GM19463 (cell line): ENCODE data around the gene OR2T29.
"Not testable (repeated sequence)": the region's sequence is repeated elsewhere in the genome, so short reads cannot be mapped to it uniquely, and the experiment has no call there.

Source experiments
- ATAC-seq: cut with Tn5 transposase; IDR thresholded peaks from one replicate; pipeline ENCODE4 v1.9.1; 2021; ENCODE audit warnings: mild to moderate bottlenecking, moderate library complexity; ENCODE audit not compliant: unreplicated experiment

The OR2T29 gene, protein sequence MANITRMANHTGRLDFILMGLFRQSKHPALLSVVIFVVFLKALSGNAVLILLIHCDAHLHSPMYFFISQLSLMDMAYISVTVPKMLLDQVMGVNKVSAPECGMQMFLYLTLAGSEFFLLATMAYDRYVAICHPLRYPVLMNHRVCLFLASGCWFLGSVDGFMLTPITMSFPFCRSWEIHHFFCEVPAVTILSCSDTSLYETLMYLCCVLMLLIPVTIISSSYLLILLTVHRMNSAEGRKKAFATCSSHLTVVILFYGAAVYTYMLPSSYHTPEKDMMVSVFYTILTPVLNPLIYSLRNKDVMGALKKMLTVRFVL

DNA sequence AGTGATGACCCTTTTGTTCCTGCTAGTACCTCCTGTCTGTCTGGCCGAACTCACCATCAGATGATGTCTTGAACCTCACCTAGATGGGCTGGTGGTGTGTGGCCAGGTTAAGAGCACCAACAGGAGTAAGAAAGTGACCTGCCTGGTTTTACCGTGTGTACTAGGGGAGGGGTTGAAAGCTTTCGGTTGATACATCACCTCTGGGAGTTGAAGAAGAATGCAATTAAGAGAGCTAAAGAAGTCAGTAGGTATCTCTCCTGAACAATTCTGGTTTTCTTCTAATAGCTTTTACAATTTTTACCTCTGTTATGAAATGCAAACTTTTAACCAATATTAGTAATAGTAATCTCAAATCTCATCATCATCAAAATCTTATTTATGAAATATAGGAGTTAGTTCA, at the start of gene OR2T29:
Gene OR2T29, minus strand, starts transcription at position 101 of the 400 bp plus-strand sequence. CDS start 3,281 bp downstream, outside the sequence.
- not testable (repeated sequence) for ATAC-seq

DNA sequence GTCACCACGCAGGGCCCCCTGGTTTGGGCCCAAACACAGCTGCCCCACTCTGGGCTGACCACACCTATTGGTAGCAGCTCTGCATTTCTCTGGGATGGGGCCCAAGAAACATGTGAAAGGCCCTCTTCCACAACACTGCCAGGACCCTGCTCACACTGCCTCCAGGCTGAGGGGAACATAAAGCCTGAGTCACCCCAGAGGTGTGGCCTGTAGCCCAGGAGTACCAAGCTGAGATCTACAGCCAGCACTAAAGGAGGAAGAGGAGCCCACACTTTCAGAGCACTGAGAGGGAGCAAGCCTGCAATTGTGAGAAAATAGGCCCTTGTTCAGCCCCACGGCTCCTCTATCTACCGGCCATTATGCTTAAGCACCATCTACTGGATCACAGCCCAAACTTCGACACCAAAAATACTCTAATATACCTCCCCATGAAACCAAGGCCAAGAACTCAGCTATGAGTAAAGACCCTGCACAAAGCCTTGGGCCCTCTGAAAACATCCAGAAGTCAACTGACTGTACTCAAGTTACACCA, 49.4 kb upstream of the OR2T29 start:
- peak; percentile 38 for ATAC-seq

DNA sequence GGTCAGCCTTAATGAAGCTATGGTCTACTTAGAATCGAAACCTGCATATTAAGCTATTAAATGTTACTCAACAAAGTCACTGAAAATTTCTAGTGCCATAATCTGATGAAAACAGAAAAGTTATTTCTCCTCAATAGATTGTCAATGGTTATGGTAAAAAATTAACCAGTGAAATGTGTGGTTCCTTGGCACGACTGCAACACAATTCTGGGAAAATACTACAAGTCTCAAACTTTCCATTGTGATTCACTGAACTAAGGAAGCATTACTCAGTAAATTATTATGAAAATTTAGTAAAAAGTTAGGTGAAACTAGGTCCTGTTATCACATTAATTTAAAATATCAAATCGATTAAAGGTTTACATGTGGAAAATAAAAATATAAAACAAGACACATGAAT, 47.7 kb upstream of the OR2T29 start:
- no peak for ATAC-seq

DNA sequence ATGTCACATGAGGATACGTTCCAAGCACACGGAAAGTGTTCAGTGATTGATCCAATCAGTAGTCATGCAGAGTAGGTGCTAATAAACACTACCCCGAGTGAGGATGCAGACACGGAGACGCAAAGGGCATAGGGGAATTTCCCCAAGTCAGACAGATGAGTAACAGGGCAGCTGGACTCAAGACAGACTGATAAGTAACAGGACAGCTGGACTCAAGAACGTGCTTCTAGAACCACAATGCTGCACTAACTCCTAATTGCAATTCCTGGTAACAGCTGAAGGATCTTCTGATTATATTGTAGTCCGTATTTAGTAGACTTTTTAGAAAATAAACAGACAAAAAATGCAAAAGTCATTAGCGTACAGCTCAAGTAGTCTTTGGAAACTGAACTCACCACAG, 36.8 kb upstream of the OR2T29 start:
- ATAC-seq: no peak

DNA sequence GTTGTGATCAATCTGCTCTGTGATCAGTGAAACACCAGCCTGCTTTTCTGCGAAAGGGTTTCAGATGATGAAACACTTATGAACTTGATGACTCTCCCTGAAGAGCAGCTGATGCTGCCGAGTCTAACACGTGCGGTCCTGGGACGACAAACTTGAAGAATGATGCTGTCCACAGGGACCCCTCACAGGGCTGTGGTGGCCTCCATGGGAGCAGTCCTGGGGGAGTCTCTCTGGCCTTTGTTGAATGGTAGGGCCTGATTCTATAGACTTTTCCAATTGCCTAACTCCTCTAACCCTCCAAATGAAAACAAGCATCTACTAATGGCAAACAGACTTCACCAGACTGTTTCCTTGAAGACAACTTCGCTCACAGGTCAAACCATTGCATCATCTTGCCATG, 35.0 kb upstream of the OR2T29 start, which contains the start of gene OR2T10:
Gene OR2T10, minus strand, starts transcription at position 112 of the 400 bp plus-strand sequence. CDS start 3,932 bp downstream, outside the sequence.
- ATAC-seq: no peak

DNA sequence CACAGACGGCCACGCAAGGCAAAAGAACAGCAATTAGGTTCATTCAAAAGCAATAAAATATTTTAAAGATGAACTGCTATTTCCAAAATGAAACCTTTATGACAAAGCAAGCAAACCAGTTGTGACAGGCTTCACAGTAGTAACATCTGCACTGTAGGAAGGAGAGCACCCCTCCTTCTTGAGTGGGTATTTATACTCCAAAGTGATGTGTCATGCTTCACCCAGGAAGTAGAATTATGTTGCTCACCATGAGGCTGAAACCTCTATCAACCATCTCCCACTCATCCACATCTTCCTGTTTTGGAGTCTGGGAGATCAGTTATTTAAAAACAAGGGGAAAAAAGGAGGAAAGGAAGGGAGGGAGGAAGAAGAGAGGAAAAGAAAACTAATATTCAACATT, 34.0 kb upstream of the OR2T29 start:
- peak; percentile 53 for ATAC-seq

DNA sequence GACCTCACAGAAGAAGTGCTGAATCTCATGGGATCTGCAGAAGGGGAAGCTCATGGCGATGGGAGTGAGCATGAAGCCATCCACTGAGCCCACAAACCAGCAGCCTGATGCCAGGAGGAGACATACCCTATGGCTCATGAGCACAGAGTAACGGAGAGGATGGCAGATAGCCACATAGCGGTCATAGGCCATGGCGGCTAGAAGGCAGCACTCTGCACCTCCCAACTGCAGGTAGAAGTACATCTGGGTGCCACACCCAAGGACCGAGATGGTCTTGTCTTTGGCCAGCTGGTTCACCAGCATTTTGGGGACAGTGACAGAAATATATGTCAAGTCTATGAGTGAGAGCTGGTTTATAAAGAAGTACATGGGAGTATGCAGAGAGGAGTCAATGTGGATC, 30.7 kb upstream of the OR2T29 start:
- ATAC-seq: no peak

DNA sequence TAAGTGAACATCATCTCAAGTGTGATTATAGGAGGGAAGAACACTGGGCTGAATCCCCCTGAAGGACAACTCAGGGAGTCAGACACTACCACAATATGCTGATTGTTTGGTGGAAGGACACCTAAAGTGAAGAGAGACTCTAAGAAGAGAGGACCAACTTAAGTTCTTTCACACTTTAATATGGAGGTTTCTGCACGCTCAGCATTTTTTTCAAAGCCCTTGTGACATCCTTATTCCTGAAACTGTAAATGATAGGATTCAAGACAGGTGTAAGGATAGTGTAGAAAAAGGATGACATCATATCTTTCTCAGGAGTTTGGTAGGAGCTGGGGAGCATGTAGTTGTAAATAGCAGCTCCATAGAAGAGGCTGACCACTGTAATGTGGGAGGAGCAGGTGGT, 30.1 kb upstream of the OR2T29 start:
- ATAC-seq: no peak

DNA sequence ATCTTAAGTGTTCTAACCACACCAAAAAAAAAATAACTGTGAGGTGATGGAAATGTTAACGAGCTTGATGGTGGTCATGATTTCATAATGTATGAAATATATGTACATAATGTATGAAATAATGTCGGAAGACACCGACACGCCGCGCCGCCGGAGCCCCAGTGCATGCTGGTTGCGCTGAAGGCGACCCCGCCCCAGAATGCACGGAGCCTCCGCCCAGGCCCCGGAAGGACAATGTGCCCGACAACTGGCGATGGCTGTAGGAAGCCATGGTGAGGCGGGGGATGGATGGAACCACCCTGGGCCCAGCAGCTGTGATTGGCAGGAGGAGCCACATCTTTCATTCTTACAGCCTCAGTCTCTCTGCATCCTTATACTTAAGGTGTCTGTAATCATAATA, 27.5 kb upstream of the OR2T29 start:
- ATAC-seq: no peak

DNA sequence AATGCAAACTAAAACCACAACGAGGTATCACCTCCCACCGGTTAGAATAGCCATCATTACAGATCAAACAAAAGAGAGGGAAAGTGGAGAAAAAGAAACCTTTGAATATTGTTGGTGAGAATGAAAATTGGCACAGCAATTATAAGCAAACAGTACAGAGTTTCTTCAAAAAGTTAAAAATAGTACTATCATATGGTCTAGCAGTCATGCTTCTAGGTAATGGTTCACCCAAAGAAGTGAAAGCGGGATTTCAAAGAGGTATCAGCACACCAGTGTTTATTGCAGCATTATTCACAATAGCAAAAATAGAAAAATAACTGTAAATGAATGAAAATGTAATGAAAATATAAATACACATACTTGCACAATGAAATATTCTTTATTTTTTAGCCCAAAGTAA, 26.8 kb upstream of the OR2T29 start:
- no peak for ATAC-seq

DNA sequence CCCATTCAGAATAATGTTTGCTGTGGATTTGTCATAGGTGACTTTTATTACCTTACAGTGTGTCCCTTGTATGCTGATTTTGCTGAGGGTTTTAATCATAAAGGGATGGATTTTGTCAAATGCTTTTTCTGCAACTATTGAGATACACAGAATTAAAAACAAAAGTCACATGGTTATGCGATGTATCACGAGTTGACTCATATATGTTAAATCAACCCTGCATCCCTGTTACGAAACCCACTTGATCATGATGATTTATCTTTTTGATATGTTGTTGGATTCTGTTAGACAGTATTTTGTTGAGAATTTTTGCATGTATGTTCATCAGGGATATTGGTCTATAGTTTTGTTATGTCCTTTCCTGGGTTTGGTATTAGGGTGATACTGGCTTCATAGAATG, 22.7 kb upstream of the OR2T29 start:
- no peak for ATAC-seq

DNA sequence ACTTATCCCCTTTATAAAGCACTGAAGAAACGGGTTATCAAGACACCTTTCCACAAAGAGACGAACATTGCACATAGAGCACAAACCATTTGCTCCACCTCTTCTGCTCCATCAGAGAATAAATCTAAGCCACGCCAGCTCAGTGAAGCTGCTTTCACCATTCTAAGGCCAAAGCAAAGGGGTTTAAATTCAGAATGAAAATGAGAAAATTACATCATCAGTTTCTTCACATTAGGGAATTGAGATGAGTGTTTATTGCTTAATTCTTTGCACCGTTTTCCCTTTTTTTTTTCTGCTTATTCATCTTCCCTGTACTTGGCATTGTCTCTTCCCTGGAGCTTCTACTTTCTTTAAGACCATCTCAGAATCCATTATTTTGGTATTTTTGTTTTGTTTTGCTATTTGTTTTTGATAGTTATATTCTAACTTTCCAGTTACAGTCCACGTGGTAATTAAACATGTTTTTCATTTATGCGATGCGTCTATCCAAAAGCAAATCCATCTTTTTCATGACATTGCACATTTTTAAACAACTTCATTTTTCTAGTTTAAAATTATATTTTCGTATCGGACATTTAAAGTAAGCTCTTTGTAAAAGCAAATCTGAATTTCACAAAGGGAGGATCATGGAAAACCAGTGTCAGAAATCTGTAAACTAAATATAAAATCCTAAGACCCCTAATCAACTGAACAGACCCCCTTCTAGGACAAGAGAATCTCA, 13.8 kb upstream of the OR2T29 start:
- ATAC-seq: no peak

DNA sequence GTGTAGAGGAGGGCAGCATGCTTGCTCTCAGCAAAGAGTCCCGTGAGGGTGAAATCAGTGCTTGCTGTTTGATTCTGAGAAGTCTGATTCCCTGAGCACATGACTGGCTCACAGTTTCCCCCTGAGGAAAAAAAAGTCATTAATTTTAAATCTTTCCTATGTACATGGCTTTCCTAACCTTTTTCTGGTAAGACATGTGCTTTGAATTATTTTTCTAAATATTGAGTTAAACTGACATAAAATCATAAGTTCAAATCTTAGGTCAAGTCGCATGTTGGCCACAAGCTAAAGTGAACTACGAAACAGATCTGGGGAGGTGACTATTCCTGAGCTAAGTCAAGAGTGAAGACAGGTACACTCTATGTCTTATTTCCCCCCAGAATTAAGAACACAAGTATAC, 12.1 kb upstream of the OR2T29 start, which contains the start of gene OR2T34:
Gene OR2T34, minus strand, starts transcription at position 101 of the 400 bp plus-strand sequence. Its CDS starts 0 bp downstream, at position 101.
- ATAC-seq: not testable (repeated sequence)

DNA sequence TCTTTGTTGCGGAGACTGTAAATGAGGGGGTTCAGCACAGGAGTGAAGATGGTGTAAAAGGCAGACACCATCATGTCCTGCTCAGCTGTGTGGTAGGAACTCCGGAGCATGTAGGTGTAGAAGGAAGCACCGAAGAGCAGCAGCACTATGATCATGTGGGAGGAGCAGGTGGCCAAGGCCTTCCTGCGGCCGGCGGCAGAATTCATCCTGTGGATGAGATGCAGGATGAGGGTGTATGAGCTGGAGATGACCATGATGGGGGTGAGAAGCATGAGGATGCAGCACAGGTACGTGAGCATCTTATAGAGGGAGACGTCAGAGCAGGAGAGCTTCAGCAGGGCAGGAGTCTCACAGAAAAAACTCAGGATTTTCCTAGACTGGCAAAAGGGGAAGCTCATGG, 11.3 kb upstream of the OR2T29 start:
- not testable (repeated sequence) for ATAC-seq

DNA sequence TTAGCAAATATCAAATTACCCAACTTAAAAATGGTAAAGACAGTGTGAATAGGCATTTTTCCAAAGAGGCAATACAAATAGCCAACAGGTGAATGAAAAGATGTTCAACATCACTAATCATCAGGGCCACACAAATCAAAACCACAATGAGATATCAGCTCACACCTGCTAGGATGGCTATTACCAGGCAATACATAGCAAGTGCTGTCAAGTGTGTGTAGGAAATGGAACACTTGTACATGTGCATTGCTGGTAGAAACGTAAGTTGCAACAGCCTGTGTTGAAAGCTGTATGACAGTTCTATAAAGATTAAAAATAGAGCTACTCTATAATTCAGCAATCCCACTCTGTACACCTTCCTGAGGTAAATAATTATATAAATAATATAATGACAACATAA, 9.5 kb upstream of the OR2T29 start:
- peak; percentile 60 for ATAC-seq

DNA sequence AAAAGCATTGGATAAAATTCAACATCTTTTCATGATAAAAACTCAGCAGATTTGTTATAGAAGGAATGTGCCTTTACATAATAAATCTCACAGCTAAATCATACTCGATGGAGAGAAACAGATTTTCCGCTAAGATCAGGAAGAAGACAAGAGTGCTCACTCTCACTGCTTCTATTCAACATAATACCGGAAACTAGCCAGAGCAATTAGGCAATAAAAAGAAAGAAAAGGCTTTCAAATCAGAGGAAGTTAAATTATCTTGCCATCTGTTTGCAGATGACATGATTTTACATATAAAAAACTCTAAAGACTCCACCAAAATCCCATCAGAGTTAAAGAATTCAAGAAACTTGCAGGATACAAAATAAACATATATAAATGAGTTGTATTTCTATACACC, 8.2 kb upstream of the OR2T29 start:
- ATAC-seq: not testable (repeated sequence)

DNA sequence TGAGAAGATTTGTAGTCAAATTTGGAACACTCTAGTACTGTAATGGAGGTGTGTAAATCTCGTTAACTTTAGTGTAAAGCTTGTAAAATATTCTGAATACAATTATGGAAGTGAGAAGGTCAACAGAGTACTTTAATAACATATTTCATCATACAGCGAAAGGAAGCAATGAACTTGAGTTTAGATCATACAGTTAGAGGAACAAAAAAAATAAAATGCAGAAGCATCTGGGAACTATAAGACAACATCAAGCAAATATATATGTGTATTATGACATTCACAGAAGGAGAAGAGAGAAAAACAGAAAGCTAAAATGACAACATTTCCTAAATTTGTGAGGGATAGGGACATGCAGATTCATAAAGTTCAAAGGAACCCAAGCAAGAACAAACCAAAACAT, 6.5 kb upstream of the OR2T29 start:
- ATAC-seq: not testable (repeated sequence)

DNA sequence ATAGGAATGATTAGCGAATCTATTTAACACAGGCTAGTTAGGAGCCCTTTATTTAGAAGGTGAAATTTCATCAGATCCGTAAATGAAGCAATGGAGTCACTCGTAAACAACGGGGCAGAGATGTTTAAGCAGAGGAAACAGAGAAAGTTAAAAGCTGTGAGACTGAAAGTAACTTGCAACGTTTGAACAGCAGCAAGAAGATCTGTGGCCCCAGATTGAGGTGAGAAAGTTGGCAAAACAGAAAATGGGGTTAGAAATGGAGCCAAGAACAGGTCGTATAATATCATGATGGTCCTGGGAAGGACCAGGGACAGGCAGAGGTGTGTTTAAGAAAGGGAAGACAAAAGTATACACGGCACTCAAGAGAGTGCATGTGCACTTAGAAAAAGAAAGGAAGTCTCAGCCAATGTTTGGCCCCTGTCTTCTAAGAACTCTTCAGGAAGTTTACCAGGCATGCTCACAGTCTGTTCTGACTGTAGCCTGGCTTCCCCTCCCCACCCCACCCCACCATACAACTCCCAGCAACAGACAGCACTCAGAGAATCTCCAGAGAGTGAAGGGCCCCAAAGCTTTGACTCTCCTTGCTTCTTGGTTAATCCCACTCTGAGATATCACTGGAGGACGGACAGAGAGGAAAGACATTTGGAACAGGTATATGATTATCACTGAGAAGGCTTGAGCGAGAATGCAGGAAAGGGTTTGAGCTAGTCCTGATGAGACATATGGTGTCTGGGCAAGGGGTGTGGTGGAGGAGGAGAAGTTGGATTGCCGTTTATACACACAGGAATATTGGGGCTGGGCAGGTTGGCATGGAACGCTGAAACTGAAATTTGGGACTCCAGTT, 3.2 kb upstream of the OR2T29 start:
- peak; percentile 71 for ATAC-seq

DNA sequence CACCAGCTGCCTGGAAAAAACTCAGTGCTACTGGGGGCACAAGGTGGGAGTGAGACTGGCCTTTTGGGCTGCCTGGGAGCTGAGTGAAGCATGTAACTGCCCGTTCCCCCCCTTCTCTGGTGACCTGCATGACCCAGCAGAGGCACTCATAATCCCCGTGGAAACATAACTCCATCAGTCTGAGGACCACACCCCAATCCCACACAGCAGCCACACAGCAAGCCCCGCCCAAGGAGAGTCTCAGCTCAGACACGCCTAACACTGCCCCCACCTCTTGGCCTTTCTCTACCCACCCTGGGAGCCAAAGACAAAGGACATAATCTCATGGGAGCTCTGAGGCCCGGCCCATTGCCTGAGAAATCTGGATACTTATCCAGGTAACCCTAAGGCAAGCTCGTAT, 11.5 kb downstream of the OR2T29 start:
- ATAC-seq: not testable (repeated sequence)

DNA sequence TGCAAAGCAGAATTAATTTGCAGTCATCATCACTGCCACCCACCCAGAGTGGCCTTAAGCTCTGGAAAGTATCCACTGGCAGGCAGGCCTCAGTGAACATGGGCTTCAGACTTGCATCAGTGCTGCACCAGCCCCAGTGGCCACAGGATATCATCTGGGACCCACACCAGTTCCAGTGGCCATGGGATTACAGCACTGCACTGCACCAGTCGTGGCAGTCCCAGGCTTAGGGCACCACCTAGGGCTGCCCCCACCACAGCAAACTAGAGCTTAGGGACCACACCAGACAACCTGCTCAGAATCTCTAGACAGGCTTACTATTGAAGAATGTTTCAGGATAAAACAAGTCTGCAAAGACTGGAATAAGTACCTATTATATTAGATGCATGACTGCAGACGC, 15.2 kb downstream of the OR2T29 start:
- ATAC-seq: not testable (repeated sequence)

DNA sequence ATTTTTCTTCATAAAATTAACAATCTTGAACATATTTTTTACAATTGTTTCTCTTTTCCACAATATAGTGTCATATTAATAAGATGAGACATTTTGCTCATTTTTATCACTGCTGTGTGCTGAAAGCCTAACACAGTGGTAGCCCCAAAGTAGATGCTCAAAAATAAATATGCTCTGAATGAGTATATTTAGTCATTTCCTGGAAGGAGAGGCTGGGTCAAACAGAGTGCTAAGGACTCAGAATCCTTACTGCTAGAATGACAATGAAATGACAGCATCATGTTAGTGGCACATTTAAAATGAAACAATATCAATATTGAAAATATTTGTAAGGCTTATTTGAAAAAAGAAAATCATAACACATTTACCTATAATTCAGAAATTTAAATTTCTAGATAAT, 25.1 kb downstream of the OR2T29 start:
- not testable (repeated sequence) for ATAC-seq
